ENCODE measurements around the gene CAPN11.
"Not testable (repeated sequence)": the region's sequence is repeated elsewhere in the genome, so short reads cannot be mapped to it uniquely, and the experiment has no call there.

Gene CAPN11

GRCh38 chr6:44182911-44183390, 24.3 kb downstream of the CAPN11 start:
- H3K4me1 Mint-ChIP-seq, result peaks cover 25% of the 10 kb centered on the region
- no peak for TF ChIP-seq CTCF (IDR thresholded peaks at IDR 0.05)
- no peak for DNase-seq

DNA sequence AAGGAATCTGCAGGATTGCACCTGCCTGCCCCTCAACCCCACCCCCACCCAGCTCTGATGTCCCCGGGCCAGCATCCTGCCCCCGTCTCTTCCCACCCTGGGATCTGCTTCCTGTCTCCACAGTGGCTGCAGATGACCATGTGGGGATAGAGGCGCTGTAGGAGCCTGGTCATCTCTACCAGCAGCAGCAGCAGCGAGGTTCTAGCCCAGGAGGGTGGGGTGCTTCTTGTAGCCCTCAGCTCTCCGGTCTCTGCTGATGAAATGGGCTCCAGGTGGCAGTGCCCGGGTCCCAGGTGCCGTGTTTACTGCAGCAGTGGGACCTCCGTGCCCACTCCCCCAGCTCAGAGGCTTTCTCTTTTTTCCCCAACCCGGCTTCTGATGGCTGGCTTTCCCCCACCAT, 25.2 kb downstream of the CAPN11 start:
- DNase-seq, result no peak
- H3K9me3 Mint-ChIP-seq, result no peaks in the 10 kb centered on the region
- H3K4me1 Mint-ChIP-seq, result peaks cover 25% of the 10 kb centered on the region
- no peak overlapping the region for H3K27ac Mint-ChIP-seq
- H3K4me3 Mint-ChIP-seq, result no peak overlapping the region
- peaks cover 14% of the 10 kb centered on the region for H3K27me3 Mint-ChIP-seq (ENCODE audit: low read depth, poor library complexity)
- no peak for TF ChIP-seq CTCF (IDR thresholded peaks at IDR 0.05)
- H3K36me3 Mint-ChIP-seq (ENCODE audit: low read depth), result no peaks in the 10 kb centered on the region

More at GRCh38 chr6:44182911-44183390, 24.3 kb downstream of the CAPN11 start:
- Mint-ChIP-seq H3K36me3 (ENCODE audit: low read depth) (no peaks in the 10 kb centered on the region), H3K27me3 (ENCODE audit: low read depth, poor library complexity) (peaks cover 14% of the 10 kb centered on the region), H3K9me3 (no peaks in the 10 kb centered on the region), H3K27ac (no peak overlapping the region), H3K4me3 (no peak overlapping the region)

DNA sequence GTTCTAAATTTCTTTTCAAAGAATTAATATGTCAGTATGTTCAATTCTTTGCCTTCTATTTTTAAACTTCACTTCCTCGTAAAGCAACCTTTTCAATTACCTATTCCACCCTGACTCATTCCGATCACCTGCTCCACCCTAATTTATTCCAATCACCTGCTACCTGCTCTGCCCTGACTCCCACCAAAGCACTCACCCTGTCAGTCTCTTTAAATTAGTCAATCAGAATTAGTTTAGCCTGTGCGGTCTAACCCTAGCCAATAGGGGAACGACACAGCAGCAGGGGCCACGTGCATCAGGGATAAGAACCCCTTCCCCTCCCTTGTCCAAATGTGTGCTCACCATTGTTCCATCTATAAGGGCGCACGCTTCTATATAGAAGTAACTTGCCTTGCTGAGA, 26.7 kb downstream of the CAPN11 start:
- Mint-ChIP-seq H3K4me1 (peaks cover 31% of the 10 kb centered on the region), H3K27me3 (ENCODE audit: low read depth, poor library complexity) (peaks cover 10% of the 10 kb centered on the region)
- not testable (repeated sequence) for DNase-seq

DNA sequence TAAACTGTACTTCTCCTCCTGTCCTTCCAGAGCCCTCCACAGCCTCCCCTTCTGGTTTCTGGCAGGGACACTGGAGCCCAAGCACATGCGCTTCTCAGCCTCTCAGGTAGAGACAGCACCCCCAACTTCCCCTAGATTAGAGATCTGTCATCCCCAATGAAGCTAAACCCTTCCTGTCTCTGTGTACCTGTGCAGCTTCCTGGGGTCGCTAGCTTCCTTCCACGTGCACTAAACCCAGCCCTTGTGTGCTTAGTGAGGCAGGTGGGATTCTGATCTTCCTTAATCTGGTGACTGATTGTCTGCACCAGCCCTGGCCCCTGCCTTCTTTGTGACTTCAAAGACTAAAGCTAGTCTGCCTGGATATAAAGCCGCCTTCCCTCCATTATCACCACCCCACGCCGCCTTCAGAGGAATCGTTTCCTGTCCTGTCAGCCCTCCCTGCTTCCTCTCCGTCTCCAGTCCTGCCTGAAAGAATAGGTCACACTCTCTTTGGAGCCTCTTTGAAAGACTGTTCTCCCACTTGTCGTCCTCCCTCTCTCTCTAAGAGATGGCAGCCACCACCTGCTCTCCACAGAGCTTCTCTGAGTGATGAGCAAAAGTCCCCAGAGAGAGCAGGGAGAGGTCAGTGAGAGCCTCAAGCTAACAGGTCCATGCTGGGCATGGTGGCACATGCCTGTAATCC, 27.5 kb downstream of the CAPN11 start:
- TF ChIP-seq CTCF (IDR thresholded peaks at IDR 0.05), result no peak
- Mint-ChIP-seq H3K36me3 (ENCODE audit: low read depth) (no peaks in the 10 kb centered on the region), H3K27me3 (ENCODE audit: low read depth, poor library complexity) (peaks cover 12% of the 10 kb centered on the region), H3K9me3 (no peaks in the 10 kb centered on the region), H3K4me1 (peaks cover 31% of the 10 kb centered on the region), H3K4me3 (peak overlapping the region; percentile 3), H3K27ac (peak overlapping the region; percentile 49)
- DNase-seq, result no peak

More for the DNA sequence above, 26.7 kb downstream of the CAPN11 start:
- H3K27ac Mint-ChIP-seq; H3K36me3 Mint-ChIP-seq (ENCODE audit: low read depth); H3K4me3 Mint-ChIP-seq; H3K9me3 Mint-ChIP-seq: not testable (repeated sequence)

- no peaks in the 10 kb centered on the region for H3K9me3 Mint-ChIP-seq
- H3K4me1 Mint-ChIP-seq, result peaks cover 31% of the 10 kb centered on the region
- TF ChIP-seq CTCF (IDR thresholded peaks at IDR 0.05), result no peak
- H3K27ac Mint-ChIP-seq, result no peak overlapping the region
- no peaks in the 10 kb centered on the region for H3K36me3 Mint-ChIP-seq (ENCODE audit: low read depth)
- no peak overlapping the region for H3K4me3 Mint-ChIP-seq
- H3K27me3 Mint-ChIP-seq (ENCODE audit: low read depth, poor library complexity), result peaks cover 12% of the 10 kb centered on the region
- no peak for DNase-seq
Observed at GRCh38 chr6:44186635-44187025, 28.0 kb downstream of the CAPN11 start.

GRCh38 chr6:44188819-44189218, 30.2 kb downstream of the CAPN11 start:
- DNase-seq, result no peak
- no peak for TF ChIP-seq CTCF (IDR thresholded peaks at IDR 0.05)
- H3K36me3 Mint-ChIP-seq (ENCODE audit: low read depth), result no peaks in the 10 kb centered on the region
- H3K4me1 Mint-ChIP-seq, result peaks cover 44% of the 10 kb centered on the region
- peaks cover 12% of the 10 kb centered on the region for H3K27me3 Mint-ChIP-seq (ENCODE audit: low read depth, poor library complexity)
- H3K9me3 Mint-ChIP-seq, result no peaks in the 10 kb centered on the region
- H3K4me3 Mint-ChIP-seq, result no peak overlapping the region
- H3K27ac Mint-ChIP-seq, result no peak overlapping the region

Measured in nephron progenitor cell (in vitro differentiated cells).